Measurements from ENCODE around the gene CPNE9. TPM values are rescaled to one million over a fixed set of nuclear protein-coding genes. Genes with fewer than 3 reads are reported as not detected.

Gene CPNE9
- total RNA-seq, 6 donors from 2014 or later: 0.20 to 0.39 (median 0.30) TPM; not detected in 3

GRCh38 chr3:9717563-9717962, 13.9 kb downstream of the CPNE9 start:
- H3K4me1 ChIP-seq: peaks cover 0 to 5% (median 2%) of the 10 kb centered on the region in 4 donors
- H3K9me3 ChIP-seq: no peaks in the 10 kb centered on the region
- no peak for TF ChIP-seq POLR2A (IDR thresholded peaks at IDR 0.05)
- TF ChIP-seq POLR2AphosphoS5 (IDR thresholded peaks at IDR 0.05): no peak
- no peak for TF ChIP-seq EP300 (IDR thresholded peaks at IDR 0.05)
- TF ChIP-seq CTCF (IDR thresholded peaks at IDR 0.05): no peak
- no peak overlapping the region for H3K27ac ChIP-seq
- ATAC-seq (ENCODE audit: low FRiP score in 2 of 2) (no peak), DNase-seq (no peak)
- H3K4me3 ChIP-seq: no peak overlapping the region
- no peaks in the 10 kb centered on the region for H3K27me3 ChIP-seq
- WGBS, 2 donors: 88 to 91% methylated on average over 1 of the region's 1 CpG
- no peaks in the 10 kb centered on the region for H3K36me3 ChIP-seq

- peaks cover 0 to 5% (median 2%) of the 10 kb centered on the region in 4 donors for H3K4me1 ChIP-seq
- DNase-seq (no peak), ATAC-seq (ENCODE audit: low FRiP score in 2 of 2) (no peak)
- H3K27me3 ChIP-seq: no peaks in the 10 kb centered on the region
- H3K27ac ChIP-seq: no peak overlapping the region
- H3K9me3 ChIP-seq: no peaks in the 10 kb centered on the region
- H3K36me3 ChIP-seq: no peaks in the 10 kb centered on the region
- 64 to 72% methylated on average over 4 of the region's 4 CpGs for WGBS, 2 donors
- no peak for TF ChIP-seq POLR2A (IDR thresholded peaks at IDR 0.05)
- H3K4me3 ChIP-seq: no peak overlapping the region
These were observed 14.5 kb downstream of the CPNE9 start for GRCh38 chr3:9718118-9718517.

GRCh38 chr3:9721015-9721699, 17.5 kb downstream of the CPNE9 start:
- Histone ChIP-seq H3K36me3 (no peaks in the 10 kb centered on the region), H3K4me3 (no peak overlapping the region), H3K9me3 (no peaks in the 10 kb centered on the region), H3K4me1 (peaks cover 0 to 1% (median 0%) of the 10 kb centered on the region in 4 donors), H3K27me3 (no peaks in the 10 kb centered on the region), H3K27ac (no peak overlapping the region)
- ATAC-seq (ENCODE audit: low FRiP score in 2 of 2) (no peak), DNase-seq (no peak)
- whole genome bisulfite sequencing, 2 donors: 52 to 66% methylated on average over 7 of the region's 7 CpGs
- TF ChIP-seq CTCF (IDR thresholded peaks at IDR 0.05) (no peak), POLR2A (IDR thresholded peaks at IDR 0.05) (no peak), POLR2AphosphoS5 (IDR thresholded peaks at IDR 0.05) (no peak), EP300 (IDR thresholded peaks at IDR 0.05) (no peak)

GRCh38 chr3:9721700-9722060, 18.0 kb downstream of the CPNE9 start:
- no peak for DNase-seq
- no peaks in the 10 kb centered on the region for H3K36me3 ChIP-seq
- H3K27ac ChIP-seq: no peak overlapping the region
- no peak for ATAC-seq (ENCODE audit: low FRiP score in 2 of 2)
- no peak overlapping the region for H3K4me3 ChIP-seq
- no peaks in the 10 kb centered on the region for H3K27me3 ChIP-seq
- WGBS, 2 donors: 81 to 86% methylated on average over 2 of the region's 2 CpGs
- H3K9me3 ChIP-seq: no peaks in the 10 kb centered on the region
- no peaks in the 10 kb centered on the region for H3K4me1 ChIP-seq
- TF ChIP-seq POLR2A (IDR thresholded peaks at IDR 0.05) (no peak), EP300 (IDR thresholded peaks at IDR 0.05) (no peak), CTCF (IDR thresholded peaks at IDR 0.05) (no peak), POLR2AphosphoS5 (IDR thresholded peaks at IDR 0.05) (no peak)

- no peak for DNase-seq
- H3K27me3 ChIP-seq: no peaks in the 10 kb centered on the region
- WGBS, 2 donors: 74 to 89% methylated on average over 3 to 4 of the region's 4 CpGs
- no peaks in the 10 kb centered on the region for H3K9me3 ChIP-seq
- TF ChIP-seq POLR2A (IDR thresholded peaks at IDR 0.05) (no peak), POLR2AphosphoS5 (IDR thresholded peaks at IDR 0.05) (no peak), CTCF (IDR thresholded peaks at IDR 0.05) (no peak), EP300 (IDR thresholded peaks at IDR 0.05) (no peak)
- ATAC-seq (ENCODE audit: low FRiP score in 2 of 2): no peak
- H3K4me3 ChIP-seq: no peak overlapping the region
- no peaks in the 10 kb centered on the region for H3K36me3 ChIP-seq
- no peak overlapping the region for H3K27ac ChIP-seq
- H3K4me1 ChIP-seq: peaks cover 5 to 8% (median 7%) of the 10 kb centered on the region in 4 donors
These were observed 22.3 kb downstream of the CPNE9 start for GRCh38 chr3:9725775-9726515.
